ENCODE measurements around the gene JMY. TPM values are rescaled to one million over a fixed set of nuclear protein-coding genes. Genes with fewer than 3 reads are reported as not detected.

JMY gene
- total RNA-seq, 2 experiments from 2014 or later, result 73.3 to 73.5 TPM

DNA sequence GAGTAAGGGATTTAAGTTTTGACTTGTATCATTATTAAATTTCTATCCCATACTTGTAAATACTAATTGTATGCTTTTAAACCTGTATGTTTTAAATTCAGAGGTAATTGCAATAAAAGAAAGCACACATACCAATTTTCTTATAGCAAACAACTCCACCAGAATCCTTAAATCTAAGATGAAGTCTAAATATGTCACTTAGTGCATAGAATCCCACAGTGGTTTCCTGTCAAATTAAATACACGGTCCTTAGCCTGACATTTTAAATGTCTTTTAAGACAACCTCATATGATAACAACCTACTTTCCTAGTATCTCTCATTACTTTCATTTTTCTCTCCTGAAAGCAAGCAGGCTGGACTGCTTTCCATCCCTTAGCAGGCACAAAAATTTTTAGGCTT is 52.0 kb downstream of the JMY start:
- Mint-ChIP-seq H3K27me3 (no peaks in the 10 kb centered on the region), H3K36me3 (ENCODE audit: low read depth) (peaks cover 85% of the 10 kb centered on the region), H3K27ac (no peak overlapping the region), H3K4me1 (ENCODE audit: low read depth) (peaks cover 24% of the 10 kb centered on the region), H3K4me3 (no peak overlapping the region), H3K9me3 (no peaks in the 10 kb centered on the region)
- no peaks in the 10 kb centered on the region for H3K4me1 ChIP-seq (ENCODE audit: insufficient read depth, low read length)
- H3K4me3 ChIP-seq (ENCODE audit: low read length), result no peak overlapping the region
- POLR2A ChIA-PET, result interaction anchor here (0.9 kb wide), 1 partner anchor 19 kb away, joined by 3 read pairs; no protein-coding TSS in a partner anchor
- DNase-seq, result no peak
- peaks cover 44% of the 10 kb centered on the region for H3K36me3 ChIP-seq (ENCODE audit: insufficient read depth, low read length)
- TF ChIP-seq, protein P1, sequence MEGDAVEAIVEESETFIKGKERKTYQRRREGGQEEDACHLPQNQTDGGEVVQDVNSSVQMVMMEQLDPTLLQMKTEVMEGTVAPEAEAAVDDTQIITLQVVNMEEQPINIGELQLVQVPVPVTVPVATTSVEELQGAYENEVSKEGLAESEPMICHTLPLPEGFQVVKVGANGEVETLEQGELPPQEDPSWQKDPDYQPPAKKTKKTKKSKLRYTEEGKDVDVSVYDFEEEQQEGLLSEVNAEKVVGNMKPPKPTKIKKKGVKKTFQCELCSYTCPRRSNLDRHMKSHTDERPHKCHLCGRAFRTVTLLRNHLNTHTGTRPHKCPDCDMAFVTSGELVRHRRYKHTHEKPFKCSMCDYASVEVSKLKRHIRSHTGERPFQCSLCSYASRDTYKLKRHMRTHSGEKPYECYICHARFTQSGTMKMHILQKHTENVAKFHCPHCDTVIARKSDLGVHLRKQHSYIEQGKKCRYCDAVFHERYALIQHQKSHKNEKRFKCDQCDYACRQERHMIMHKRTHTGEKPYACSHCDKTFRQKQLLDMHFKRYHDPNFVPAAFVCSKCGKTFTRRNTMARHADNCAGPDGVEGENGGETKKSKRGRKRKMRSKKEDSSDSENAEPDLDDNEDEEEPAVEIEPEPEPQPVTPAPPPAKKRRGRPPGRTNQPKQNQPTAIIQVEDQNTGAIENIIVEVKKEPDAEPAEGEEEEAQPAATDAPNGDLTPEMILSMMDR (IDR thresholded peaks at IDR 0.05), result no peak
- H3K9me3 ChIP-seq (ENCODE audit: control insufficient read depth in 1 of 2, insufficient read depth in 1 of 2, low read length in 2 of 2), result no peaks in the 10 kb centered on the region
- no peak for ATAC-seq (ENCODE audit: poor library complexity)
- no peak overlapping the region for H3K27ac ChIP-seq (ENCODE audit: low read depth in 1 of 2, low read length in 2 of 2)
- H3K27me3 ChIP-seq (ENCODE audit: control insufficient read depth in 1 of 2, insufficient read depth in 2 of 2, low read length in 2 of 2), result no peaks in the 10 kb centered on the region
- CTCF ChIA-PET, result no interaction called here
- intact Hi-C loops (cut with DNase I, micrococcal nuclease), result no loop called here

DNA sequence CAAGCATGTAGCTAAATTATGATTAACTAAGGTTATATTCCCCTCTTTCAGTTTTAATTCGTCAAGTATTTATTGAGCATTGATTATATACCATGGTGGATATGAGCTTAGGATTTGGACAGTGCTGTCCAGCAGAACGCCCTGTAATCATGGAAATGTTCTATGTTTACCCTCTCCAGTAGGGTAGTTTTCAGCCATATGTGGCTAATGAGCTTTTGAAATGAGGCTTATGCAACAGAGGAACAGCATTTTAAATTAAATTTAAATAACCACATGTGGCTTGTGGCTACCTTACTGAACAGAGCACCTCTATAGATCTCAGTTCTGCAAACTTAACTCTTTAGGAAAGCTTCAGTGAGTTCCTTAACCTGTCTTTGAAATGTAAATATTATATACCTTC is 59.1 kb downstream of the JMY start:
- H3K9me3 ChIP-seq (ENCODE audit: control insufficient read depth in 1 of 2, insufficient read depth in 1 of 2, low read length in 2 of 2), result no peaks in the 10 kb centered on the region
- H3K27ac ChIP-seq (ENCODE audit: low read depth in 1 of 2, low read length in 2 of 2), result no peak overlapping the region
- H3K27me3 Mint-ChIP-seq, result no peaks in the 10 kb centered on the region
- intact Hi-C loops (cut with DNase I, micrococcal nuclease), result loop anchor here in 1 of 2 experiments (5.0 kb wide), 1 partner anchor 58 kb away; the partner anchor contains the start of gene JMY
- H3K36me3 ChIP-seq (ENCODE audit: insufficient read depth, low read length), result peaks cover 52% of the 10 kb centered on the region
- H3K4me3 ChIP-seq (ENCODE audit: low read length), result no peak overlapping the region
- CTCF ChIA-PET, result interaction anchor here (0.7 kb wide), 1 partner anchor 792 kb away, joined by 3 read pairs; no protein-coding TSS in a partner anchor
- no peak overlapping the region for H3K4me3 Mint-ChIP-seq
- H3K9me3 Mint-ChIP-seq, result no peaks in the 10 kb centered on the region
- DNase-seq (no peak), ATAC-seq (ENCODE audit: poor library complexity) (no peak)
- no peaks in the 10 kb centered on the region for H3K4me1 ChIP-seq (ENCODE audit: insufficient read depth, low read length)
- H3K4me1 Mint-ChIP-seq (ENCODE audit: low read depth), result peaks cover 6% of the 10 kb centered on the region
- POLR2A ChIA-PET, result no interaction called here
- peaks cover 75% of the 10 kb centered on the region for H3K36me3 Mint-ChIP-seq (ENCODE audit: low read depth)
- peak overlapping the region; percentile 12 for H3K27ac Mint-ChIP-seq
- no peaks in the 10 kb centered on the region for H3K27me3 ChIP-seq (ENCODE audit: control insufficient read depth in 1 of 2, insufficient read depth in 2 of 2, low read length in 2 of 2)
- TF ChIP-seq, protein P1 (IDR thresholded peaks at IDR 0.05), result no peak

DNA sequence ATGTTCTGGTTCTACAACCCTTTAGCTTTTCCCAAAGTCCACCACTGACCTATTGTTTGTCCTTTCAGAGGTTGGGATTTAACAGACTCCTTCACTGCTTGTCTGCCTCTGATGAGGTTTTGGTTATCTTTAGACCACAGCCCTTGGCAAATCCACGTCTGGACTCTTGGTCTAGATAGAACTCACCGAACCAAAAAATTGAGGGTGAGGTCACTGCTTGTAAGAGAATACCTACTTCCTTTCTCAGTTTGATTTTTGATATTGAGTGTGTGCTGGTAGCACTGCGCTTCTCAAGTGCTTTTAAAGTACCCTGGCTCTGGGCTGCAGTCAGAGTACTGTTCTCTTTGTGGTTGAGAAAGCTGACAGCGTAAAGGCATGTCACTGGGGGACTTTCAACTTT is 61.7 kb downstream of the JMY start:
- Mint-ChIP-seq H3K27ac (peak overlapping the region; percentile 4), H3K4me1 (ENCODE audit: low read depth) (no peaks in the 10 kb centered on the region), H3K4me3 (no peak overlapping the region), H3K36me3 (ENCODE audit: low read depth) (peaks cover 48% of the 10 kb centered on the region), H3K9me3 (no peaks in the 10 kb centered on the region), H3K27me3 (no peaks in the 10 kb centered on the region)
- Histone ChIP-seq H3K4me1 (ENCODE audit: insufficient read depth, low read length) (no peaks in the 10 kb centered on the region), H3K27me3 (ENCODE audit: control insufficient read depth in 1 of 2, insufficient read depth in 2 of 2, low read length in 2 of 2) (no peaks in the 10 kb centered on the region), H3K36me3 (ENCODE audit: insufficient read depth, low read length) (peaks cover 53% of the 10 kb centered on the region), H3K9me3 (ENCODE audit: control insufficient read depth in 1 of 2, insufficient read depth in 1 of 2, low read length in 2 of 2) (no peaks in the 10 kb centered on the region), H3K27ac (ENCODE audit: low read depth in 1 of 2, low read length in 2 of 2) (no peak overlapping the region), H3K4me3 (ENCODE audit: low read length) (no peak overlapping the region)
- intact Hi-C loops (cut with DNase I, micrococcal nuclease), result loop anchor here in 1 of 2 experiments (5.0 kb wide), 1 partner anchor 60 kb away; the partner anchor contains the start of gene JMY
- TF ChIP-seq, protein P1 (IDR thresholded peaks at IDR 0.05), result no peak
- no peak for DNase-seq
- no peak for ATAC-seq (ENCODE audit: poor library complexity)
- ChIA-PET POLR2A (no interaction called here), CTCF (no interaction called here)

All from CD4-positive, alpha-beta T cell (primary cell).